Activated CD4-positive, alpha-beta T cell treated with anti-CD3 and anti-CD28 coated beads, Interleukin-2, Interleukin-6, amounts not matched to agents 100 ng/mL and 50 ng/mL, durations not matched to agents 16 hours and 8 hours (primary cell): ENCODE results near the gene AQP12A.
"Not testable (repeated sequence)": the region's sequence is repeated elsewhere in the genome, so short reads cannot be mapped to it uniquely, and the experiment has no call there.

Source experiments
- DNase-seq: peaks from one replicate; pipeline ENCODE4 v3.0.0-alpha.2; 2020

Gene AQP12A

DNA sequence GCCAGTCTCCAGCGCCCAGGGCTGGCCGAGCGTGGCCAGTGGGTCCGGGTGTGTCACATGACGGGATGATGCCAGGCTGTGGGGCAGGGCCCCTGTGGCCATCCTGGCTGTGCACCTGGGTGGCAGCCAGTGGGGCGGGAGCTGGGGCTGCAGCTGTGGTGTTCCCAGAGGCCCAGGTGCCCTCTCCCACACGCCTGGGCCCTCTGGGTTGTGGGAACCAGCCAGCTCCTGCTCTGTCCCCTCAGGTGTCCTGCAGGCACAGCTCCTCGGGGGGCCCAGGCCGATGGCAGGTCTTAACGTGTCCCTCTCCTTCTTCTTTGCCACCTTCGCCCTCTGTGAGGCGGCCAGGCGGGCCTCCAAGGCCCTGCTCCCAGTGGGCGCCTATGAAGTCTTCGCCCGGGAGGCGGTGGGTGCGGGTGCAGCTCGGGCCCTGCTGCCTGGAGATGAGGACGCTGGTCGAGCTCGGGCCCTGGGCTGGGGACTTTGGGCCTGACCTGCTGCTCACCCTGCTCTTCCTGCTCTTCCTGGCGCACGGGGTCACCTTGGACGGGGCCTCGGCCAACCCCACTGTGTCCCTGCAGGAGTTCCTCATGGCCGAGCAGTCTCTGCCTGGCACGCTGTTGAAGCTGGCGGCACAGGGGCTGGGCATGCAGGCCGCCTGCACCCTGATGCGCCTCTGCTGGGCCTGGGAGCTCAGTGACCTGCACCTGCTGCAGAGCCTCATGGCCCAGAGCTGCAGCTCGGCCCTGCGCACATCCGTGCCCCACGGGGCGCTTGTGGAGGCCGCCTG is at the start of gene AQP12A:
Gene AQP12A (plus strand): TSS at position 236 of the 790 bp plus-strand sequence. CDS start 48 bp downstream, at position 284.
- DNase-seq = not testable (repeated sequence)

DNA sequence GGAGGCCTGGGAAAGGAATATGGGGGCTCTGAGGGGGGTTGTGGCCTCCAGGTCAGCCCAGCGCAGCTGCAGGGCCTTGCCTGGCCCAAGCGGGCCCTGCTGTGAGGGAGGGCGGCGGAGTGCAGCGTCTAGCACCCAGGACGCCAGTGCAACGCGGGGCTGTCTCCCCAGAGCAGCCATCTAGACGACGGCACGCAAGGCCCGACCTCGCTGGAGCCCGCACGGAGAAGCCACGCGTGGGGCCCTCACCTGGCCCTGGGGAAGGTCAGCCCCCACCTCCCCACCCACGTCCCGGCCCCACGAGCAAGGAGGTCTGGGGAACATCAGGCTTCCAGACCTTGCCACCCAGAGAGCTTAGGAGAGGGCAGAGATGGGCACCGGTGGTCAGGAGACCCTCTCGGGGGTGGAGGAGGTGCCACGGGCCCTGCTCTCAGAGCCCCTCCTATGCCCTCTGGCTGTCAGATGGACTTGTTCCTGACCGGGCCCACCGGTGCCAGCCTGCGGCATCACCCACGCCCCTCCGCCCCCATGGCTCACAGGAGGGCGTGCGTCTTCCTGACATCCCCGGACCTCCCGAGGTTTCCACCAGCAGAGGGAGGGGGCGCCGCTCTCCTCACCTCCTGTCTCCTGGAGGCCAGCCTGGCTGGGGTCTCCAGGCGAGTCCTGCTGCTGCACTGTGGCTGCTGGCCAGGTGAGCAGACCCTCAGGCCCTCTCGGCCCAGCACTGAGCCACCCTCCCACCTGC is 49.4 kb upstream of the AQP12A start:
- no peak for DNase-seq

DNA sequence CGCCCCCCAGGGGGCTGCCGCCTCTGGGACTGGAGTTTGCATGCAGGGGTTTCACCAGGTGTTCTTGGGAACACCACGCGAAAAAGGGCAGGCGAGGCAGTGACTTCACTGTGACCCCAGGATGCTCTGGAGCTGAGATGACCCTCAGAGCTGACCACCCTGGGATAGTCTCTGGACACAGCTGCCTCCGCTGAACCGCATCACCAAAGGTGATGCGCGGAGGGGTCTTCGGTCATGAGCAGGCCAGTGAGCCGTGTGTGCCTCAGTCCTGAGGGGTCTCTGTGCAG is 48.9 kb upstream of the AQP12A start:
- no peak for DNase-seq

- DNase-seq = no peak
Measured at GRCh38 chr2:240643093-240643810, 48.4 kb upstream of the AQP12A start.

DNA sequence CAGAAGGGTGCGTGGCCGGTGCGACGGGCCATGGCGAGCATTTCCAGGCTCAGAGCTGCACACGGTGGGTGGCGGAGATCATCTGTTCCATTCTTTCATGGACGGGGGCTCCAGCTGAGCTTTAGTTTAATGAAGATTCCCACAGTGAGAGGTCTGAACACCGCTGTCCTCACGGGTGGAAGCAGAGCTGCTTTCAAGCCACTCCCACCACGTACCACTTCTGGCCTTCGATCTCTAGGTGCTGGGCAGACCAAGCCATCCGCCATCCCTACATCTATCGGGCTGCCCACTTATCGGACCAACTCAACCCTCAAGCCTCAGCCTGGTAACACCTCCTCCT is 47.9 kb upstream of the AQP12A start:
- no peak for DNase-seq

GRCh38 chr2:240644171-240644651 is 47.5 kb upstream of the AQP12A start:
- DNase-seq = no peak

DNA sequence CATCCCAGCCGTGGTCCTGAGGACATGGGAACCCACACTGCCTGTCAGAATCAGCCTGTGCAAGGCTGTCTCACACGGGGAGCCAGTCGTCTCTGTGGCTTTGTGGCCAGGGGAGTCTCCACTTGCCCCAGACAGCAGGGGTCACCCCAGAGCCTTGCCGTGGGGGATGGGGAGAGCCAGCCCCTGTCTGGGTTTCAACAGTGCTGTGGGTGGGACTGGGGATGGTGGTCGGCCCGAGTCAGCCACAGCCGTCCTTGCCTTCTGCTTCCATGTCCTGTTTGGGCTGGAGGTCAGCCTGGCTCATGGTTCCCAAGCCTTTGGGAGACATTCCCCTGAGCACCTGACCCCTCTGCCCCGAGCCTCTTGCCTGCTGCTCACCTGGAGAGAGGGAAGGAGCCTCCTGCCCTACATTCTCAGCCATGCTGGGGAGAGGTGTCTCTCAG is 46.8 kb upstream of the AQP12A start:
- DNase-seq = no peak

DNA sequence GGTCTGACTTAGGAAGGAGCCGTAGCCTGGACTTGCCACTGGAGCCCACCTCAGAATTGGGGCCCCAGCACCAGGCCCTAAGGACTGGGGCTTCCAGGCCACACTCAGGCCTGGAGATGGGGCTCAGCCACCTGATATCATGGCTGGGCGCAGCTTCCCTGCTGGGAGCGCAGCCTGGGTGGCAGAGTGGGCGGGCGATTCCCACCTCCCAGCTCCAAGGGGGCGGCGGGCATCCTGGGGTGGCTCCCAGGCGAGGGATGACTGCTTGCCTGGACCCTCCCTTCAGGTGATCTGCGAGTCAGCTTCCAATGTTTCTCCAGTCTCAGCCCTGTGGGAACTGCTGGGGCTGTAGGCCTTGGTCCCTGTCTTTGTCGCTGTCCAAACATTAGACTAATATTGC is 46.3 kb upstream of the AQP12A start:
- no peak for DNase-seq

DNA sequence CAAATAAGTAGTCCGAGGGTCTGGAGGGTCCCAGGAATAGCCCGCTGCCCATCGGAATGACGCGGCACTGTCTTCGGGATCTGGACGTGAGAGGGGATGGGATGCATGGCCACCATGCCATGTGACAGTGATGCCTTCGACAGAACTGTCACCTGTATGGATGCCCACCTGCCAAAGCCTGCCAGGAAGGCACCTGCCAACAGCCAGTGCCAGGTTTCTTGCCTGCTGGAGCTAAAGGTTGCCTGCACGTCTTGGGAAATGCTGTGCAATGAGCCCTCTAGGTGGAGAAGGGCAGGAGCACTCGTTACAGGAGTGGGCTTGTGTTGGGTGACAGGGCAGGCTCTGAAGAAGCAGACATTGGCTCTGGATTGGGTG is 45.9 kb upstream of the AQP12A start:
- DNase-seq = no peak

GRCh38 chr2:240646176-240646899 is 45.3 kb upstream of the AQP12A start:
- peak; percentile 8 for DNase-seq

GRCh38 chr2:240646900-240647502 is 44.7 kb upstream of the AQP12A start:
- no peak for DNase-seq

GRCh38 chr2:240647503-240648154 is 44.0 kb upstream of the AQP12A start:
- DNase-seq = no peak

GRCh38 chr2:240648155-240648649 is 43.5 kb upstream of the AQP12A start:
- no peak for DNase-seq

GRCh38 chr2:240648650-240649275 is 42.9 kb upstream of the AQP12A start:
- DNase-seq = no peak

GRCh38 chr2:240649331-240649730 is 42.3 kb upstream of the AQP12A start:
- no peak for DNase-seq

DNA sequence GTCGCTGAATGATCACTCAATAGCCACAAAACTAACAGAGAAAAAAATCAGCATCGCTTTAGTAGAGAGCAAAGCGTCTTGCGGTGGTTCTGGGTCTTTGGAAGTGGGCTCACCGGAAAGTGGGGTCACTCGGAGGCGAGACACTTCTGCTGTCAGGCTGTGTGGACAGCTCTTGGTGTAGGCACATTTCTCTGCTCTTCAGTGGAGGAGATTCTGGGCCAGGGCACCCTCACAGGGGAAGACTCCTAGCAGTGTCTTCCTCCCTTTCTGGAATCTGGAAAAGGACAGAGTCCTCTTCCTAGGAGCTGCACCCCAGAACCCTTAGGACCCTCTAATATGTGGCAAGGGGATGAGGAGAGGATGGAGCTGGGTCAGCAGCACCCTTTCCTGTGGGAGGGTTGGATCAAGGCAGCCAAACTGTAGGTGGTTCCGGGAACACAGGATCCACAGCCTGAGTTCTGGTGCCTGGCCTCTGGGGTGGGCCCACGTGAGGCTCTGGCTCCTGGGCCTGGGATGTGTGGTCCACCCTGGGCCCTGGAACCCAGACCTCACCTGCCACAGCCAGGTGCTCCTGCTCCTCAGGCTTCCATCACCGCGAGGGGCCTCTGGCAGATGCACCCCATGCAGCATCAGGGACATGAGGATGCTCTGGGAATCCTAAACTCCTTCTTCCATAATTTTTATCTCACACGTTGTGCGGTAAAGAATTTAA is 41.3 kb upstream of the AQP12A start:
- no peak for DNase-seq

DNA sequence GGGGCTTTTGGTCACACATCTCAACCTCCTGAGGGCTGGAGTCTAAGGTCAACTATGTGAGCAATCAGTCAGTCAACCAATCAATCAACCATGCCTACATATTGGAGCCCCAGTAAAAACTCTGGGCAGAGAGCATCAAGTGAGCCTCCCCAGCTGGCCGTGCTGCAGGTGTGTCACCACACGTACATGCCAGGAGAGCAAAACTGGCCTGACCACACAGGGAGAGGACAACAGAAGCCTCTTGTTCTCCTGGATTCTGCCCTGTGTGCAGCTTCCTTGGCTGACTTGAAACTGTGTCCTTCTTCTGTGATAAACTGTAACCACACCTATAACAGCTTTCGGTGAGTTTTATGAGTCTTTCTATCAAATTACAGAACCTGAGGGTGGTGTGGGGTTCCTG is 40.5 kb upstream of the AQP12A start:
- DNase-seq = no peak

DNA sequence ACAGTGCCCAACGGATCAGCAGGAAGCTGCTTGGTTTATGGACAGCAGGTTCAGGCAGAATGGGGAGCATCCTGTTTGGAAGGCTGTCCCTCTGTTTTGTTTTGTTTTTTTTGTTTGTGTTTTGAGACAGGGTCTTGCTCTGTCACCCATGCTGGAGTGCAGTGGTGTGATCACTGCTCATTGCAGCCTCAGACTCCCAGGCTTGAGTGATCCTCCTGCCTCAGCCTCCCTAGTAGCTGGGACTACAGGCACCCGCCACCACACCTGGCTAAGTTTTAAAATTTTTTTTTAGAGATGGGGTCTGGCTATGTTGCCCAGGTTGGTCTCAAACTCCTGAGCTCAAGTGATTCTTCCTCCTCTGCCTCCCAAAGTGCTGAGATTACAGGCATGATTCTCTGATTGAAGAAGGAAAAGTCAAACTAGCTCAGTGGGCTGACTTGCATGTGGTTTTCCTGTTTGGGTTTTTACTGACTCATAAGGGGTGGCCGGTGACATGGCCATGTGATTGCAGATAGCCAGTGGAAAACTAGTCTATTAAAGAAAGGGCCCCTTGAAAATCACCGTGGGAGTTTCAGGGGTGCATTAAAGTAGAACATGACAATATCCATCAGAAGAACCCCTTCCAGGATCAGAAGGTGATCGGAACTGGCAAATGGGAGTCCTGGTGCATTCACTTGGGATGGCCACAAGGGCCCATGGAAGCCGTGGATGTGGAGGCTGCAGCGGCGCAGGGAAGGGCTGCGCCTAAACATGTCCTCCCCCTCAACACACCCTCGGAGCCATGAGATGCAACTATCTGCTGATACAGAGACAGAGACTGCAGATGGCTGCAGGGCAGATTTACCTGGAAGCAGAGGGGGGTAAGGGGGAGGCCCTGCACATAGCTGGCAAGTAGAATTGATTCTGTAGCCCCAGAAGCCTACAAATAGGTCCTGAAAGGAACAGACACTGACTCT is 35.5 kb upstream of the AQP12A start:
- DNase-seq = peak; percentile 45

DNA sequence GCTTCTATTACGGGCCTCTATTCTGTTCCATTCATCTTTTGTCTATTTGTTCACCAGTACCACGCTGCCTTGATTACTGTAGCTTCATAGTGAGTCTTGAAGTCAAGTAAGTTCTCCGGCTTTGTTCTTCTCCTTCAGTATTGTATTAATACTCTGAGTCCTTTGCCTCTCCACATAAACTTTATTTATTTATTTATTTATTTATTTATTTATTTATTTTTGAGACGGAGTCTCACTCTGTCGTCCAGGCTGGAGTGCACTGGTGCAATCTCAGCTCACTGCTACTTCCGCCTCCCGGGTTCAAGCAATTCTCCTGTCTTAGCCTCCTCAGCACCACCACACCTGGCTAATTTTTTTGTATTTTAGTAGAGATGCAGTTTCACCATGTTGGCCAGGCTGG is 31.8 kb upstream of the AQP12A start:
- not testable (repeated sequence) for DNase-seq

DNA sequence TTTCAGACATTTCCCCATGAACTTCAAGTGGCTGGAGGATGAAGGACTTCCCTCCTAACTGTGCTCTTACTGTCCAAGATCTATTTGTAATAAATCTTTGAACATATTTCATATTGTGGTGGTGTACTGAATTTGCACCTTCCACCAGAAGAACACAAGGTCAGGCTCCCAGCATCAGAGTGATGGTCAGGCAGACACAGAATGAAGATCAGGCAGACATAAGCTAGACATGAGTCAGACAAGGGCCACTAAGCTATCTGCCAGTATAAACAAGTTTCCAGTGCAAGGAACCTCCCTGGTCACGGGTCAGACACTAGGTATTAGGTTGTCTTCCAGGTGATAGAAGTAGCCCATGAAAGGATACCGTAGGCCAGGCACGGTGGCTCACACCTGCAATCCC is 29.0 kb upstream of the AQP12A start:
- DNase-seq = no peak
